Measurements from ENCODE around the gene GSTM3. TPM values are rescaled to one million over a fixed set of nuclear protein-coding genes. Genes with fewer than 3 reads are reported as not detected.

The GSTM3 gene
- 49.7 to 57.9 TPM (median 55.2 TPM) in 3 replicates for total RNA-seq

DNA sequence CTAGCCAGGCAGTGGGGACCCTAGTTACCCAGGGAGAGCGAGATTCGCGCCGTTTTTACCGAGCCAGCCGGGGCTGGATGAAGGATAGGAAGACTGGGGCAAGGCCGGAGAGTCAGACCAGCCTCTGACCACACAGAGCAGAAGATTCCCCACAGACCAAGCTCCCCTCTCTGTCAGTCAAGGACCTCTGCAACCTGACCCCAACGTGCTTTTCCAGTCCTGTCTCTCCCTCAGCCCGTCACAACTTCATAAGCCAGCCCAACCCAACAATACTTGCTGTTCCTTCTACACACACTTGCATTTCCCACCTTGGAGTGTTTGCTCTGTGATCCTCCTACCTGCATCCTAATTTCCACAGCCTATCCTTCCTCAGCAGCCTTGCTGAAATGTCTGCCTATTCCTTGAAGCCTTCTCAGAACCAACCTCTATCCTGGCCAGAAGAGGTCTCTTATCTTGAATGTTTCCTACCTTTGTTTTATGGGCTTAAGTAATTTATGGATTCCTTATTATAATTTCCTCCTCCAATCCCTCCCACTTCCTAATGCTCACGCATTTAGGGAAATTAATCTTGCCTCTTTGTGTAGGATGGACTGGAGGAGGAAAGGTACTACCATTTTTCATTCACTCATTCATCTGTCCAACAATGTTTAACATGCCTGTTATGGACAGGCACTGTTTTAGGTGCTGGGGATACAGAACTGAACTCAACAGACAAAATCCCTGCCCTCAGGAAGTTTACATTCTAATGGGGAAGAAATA lies at the start of gene GSTM3:
Gene GSTM3, minus strand, starts transcription at position 424 of the 759 bp plus-strand sequence. CDS start 751 bp downstream, outside the sequence.
- DNase-seq (ENCODE audit: low spot score in 2 of 2, unreplicated experiment in 2 of 2): no peak
- Mint-ChIP-seq H3K27me3 (ENCODE audit: low read depth) (peaks cover 4% of the 10 kb centered on the region), H3K27ac (peak within 1 kb of the TSS; percentile 79), H3K4me3 (peak within 1 kb of the TSS; percentile 87), H3K4me1 (peaks cover 13% of the 10 kb centered on the region), H3K36me3 (peaks cover 19% of the 10 kb centered on the region), H3K9me3 (no peaks in the 10 kb centered on the region)
- TF ChIP-seq, protein P1, sequence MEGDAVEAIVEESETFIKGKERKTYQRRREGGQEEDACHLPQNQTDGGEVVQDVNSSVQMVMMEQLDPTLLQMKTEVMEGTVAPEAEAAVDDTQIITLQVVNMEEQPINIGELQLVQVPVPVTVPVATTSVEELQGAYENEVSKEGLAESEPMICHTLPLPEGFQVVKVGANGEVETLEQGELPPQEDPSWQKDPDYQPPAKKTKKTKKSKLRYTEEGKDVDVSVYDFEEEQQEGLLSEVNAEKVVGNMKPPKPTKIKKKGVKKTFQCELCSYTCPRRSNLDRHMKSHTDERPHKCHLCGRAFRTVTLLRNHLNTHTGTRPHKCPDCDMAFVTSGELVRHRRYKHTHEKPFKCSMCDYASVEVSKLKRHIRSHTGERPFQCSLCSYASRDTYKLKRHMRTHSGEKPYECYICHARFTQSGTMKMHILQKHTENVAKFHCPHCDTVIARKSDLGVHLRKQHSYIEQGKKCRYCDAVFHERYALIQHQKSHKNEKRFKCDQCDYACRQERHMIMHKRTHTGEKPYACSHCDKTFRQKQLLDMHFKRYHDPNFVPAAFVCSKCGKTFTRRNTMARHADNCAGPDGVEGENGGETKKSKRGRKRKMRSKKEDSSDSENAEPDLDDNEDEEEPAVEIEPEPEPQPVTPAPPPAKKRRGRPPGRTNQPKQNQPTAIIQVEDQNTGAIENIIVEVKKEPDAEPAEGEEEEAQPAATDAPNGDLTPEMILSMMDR (IDR thresholded peaks at IDR 0.05; ENCODE audit: unreplicated experiment): no peak

DNA sequence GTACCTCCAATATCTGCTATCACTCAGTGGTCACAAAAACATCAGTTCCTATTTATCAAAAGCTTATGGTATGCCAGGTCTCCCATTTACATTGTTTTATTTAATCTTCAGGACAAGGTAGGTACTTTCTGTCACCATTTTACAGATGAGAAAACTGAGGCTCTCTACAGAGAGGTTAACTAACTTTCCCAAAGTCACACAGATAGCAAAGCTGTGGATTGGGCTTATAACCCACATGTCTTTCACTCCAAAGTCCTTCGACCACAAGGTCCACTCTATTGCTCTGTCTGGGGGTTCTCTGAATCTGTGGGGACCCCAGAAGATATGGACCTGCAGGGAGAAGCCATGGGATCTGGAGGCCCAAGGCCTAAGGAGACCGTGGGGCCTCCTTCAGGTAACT lies 49.5 kb upstream of the GSTM3 start:
- no peak for DNase-seq (ENCODE audit: low spot score in 2 of 2, unreplicated experiment in 2 of 2)
- TF ChIP-seq, protein P1 (IDR thresholded peaks at IDR 0.05; ENCODE audit: unreplicated experiment): no peak
- H3K36me3 Mint-ChIP-seq: no peaks in the 10 kb centered on the region
- H3K27me3 Mint-ChIP-seq (ENCODE audit: low read depth): no peaks in the 10 kb centered on the region
- H3K9me3 Mint-ChIP-seq: no peaks in the 10 kb centered on the region
- peak overlapping the region; percentile 71 for H3K27ac Mint-ChIP-seq
- peaks cover 88% of the 10 kb centered on the region for H3K4me1 Mint-ChIP-seq
- H3K4me3 Mint-ChIP-seq: no peak overlapping the region

DNA sequence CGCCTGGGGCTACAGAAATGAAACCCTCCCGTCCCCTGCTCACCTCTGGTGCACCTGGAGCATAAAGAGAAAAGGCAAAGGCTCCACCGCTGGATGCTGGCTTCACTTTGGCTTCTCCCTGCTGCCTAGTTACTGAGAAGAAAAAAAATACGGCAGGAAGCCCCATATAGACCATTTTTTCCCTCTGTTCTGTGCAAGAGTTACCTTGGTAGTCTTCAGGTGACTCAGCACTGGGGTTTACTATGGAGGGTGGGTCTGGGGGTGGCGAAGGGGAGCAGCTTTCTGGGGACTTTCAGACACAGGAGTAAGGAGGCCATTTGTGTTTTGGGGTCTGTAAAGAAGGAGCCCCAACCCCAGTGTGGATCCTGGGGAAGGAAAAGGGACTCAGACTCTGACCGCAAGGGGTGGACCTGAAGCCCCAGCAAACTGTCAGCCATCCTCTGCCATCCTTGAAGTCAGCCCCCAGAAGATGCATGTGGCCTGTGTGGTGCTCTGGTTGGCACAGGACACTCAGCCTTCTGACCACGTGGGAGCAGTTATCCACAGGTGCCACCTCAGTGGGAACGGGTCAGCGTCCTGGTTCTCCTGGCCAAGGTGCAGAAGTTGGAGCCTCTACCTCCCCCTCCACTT lies 48.8 kb upstream of the GSTM3 start:
- peak overlapping the region; percentile 71 for H3K27ac Mint-ChIP-seq
- no peaks in the 10 kb centered on the region for H3K27me3 Mint-ChIP-seq (ENCODE audit: low read depth)
- no peaks in the 10 kb centered on the region for H3K9me3 Mint-ChIP-seq
- TF ChIP-seq, protein P1 (IDR thresholded peaks at IDR 0.05; ENCODE audit: unreplicated experiment): no peak
- DNase-seq (ENCODE audit: low spot score in 2 of 2, unreplicated experiment in 2 of 2): no peak
- H3K4me3 Mint-ChIP-seq: no peak overlapping the region
- H3K36me3 Mint-ChIP-seq: no peaks in the 10 kb centered on the region
- peaks cover 92% of the 10 kb centered on the region for H3K4me1 Mint-ChIP-seq

DNA sequence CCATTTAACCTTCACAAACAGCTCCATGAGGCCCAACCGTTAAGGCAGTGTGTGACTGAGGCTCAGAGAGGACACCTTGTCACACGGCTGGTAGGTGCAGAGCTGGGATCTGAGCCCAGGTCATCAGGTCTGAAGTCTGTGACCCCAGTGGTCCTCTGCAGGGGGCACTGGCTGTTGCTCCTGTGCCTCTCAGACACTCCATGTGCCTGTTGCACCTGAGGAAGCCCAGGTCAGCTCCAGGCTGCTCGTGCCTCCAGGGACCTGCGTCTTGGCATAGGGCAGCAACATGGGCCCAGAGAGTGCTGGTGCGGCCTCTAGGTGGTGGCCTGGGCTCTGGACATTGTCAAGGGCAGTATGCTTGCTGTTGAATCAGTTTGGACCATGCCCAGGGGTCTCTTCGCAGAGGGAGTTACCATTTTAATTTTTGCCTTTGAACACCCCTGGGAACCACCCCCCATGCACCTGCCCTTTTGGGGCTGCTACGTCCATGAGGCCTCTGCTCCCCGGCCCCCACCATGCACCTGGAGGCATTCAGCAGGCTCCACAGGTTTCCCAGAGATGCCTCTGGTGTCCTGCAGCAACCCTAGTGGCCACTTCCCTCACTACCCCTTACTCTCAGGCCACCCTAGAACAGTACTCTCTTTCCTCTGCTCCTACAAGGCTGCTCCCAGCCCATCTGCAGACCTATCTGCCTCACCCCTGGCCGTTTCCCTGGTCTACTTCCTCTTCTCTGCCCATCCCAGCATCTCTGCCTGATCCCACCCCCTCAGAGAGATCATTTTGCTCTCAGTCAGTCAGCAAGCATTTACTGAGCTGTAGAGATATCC lies 48.1 kb upstream of the GSTM3 start:
- Mint-ChIP-seq H3K36me3 (no peaks in the 10 kb centered on the region), H3K27ac (peak overlapping the region; percentile 35), H3K4me1 (peaks cover 91% of the 10 kb centered on the region), H3K4me3 (no peak overlapping the region), H3K9me3 (no peaks in the 10 kb centered on the region), H3K27me3 (ENCODE audit: low read depth) (no peaks in the 10 kb centered on the region)
- TF ChIP-seq, protein P1 (IDR thresholded peaks at IDR 0.05; ENCODE audit: unreplicated experiment): peak; percentile 45
- peak in 1 of 2 experiments; percentile 12 for DNase-seq (ENCODE audit: low spot score in 2 of 2, unreplicated experiment in 2 of 2)

DNA sequence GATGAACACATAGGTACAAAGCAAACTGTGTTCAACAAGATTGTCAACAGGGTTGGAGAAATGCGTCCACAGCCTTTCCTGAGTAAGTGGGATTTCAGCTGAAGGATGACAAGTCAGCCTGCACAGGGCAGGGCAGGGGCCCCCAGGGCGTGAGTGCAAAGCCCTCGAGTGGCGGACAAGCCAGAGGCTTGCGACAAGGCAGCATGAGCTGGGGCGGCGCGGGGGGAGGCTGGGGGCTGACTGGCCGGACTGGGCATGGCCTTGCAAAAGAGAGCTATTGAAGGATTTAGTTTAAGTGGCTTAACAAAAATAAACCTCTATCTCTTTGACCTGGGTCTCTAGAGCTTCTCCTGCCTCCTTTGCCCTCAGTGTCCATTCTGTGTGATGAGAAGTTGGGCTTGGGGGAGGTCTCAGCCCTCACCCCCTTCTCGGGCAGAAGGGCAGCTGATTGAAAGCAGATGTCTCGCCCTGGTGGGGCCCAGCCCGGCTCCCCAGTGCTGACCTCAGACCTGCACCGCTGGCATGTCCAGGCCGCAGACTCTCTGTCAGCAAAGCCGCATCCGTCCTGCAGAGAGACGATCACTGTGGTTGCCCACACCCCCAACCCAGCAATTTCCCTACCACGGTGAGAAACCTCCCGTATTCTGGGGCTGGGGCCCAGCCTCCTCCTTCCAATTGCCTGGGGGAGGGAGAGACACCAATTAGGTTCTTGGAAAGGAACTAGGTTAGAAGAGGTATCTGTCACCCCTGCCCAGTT lies 47.2 kb upstream of the GSTM3 start:
- Mint-ChIP-seq H3K4me3 (no peak overlapping the region), H3K9me3 (no peaks in the 10 kb centered on the region), H3K27me3 (ENCODE audit: low read depth) (no peaks in the 10 kb centered on the region), H3K27ac (peak overlapping the region; percentile 12), H3K36me3 (no peaks in the 10 kb centered on the region), H3K4me1 (peaks cover 91% of the 10 kb centered on the region)
- TF ChIP-seq, protein P1 (IDR thresholded peaks at IDR 0.05; ENCODE audit: unreplicated experiment): no peak
- peak in 1 of 2 experiments; percentile 18 for DNase-seq (ENCODE audit: low spot score in 2 of 2, unreplicated experiment in 2 of 2)
